SU-DHL-6 (cell line): ENCODE results near the gene NMNAT2.

Experiments
- H2AFZ ChIP-seq: fragments of 200-600 bp; sonication (generic); 2 replicates; pipeline ENCODE4 v1.6.1; 2014; ENCODE audit warnings: low read depth, mild to moderate bottlenecking, moderate library complexity, mixed read lengths, antibody characterized with exemption, low read length; ENCODE audit not compliant: severe bottlenecking
- H3F3A ChIP-seq: fragments of 200-600 bp; shearing (Covaris generic); 2 replicates; pipeline ENCODE4 v1.6.0; 2016; ENCODE audit warnings: antibody characterized with exemption, mild to moderate bottlenecking; ENCODE audit not compliant: insufficient read depth
- H3K27ac ChIP-seq: fragments of 200-600 bp; sonication (generic); 2 replicates; pipeline ENCODE4 v1.5.1; 2016; ENCODE audit warnings: low read depth, mild to moderate bottlenecking, low read length, moderate library complexity, mixed read lengths
- H3K27me3 ChIP-seq: fragments of 200-600 bp; sonication (generic), shearing (Covaris generic); 2 replicates; pipeline ENCODE4 v1.6.0; 2014; ENCODE audit warnings: mild to moderate bottlenecking, low read length
- H3K36me3 ChIP-seq: fragments of 200-600 bp; sonication (generic); 2 replicates; pipeline ENCODE4 v1.6.1; 2014; ENCODE audit warnings: mild to moderate bottlenecking, low read length, mixed read lengths
- H3K4me2 ChIP-seq: fragments of 300-600, 200-600 bp; shearing (Covaris generic), sonication (generic); 2 replicates; pipeline ENCODE4 v1.6.0; 2014; ENCODE audit warnings: low read length, low read depth, mild to moderate bottlenecking; ENCODE audit not compliant: poor library complexity, severe bottlenecking
- H3K4me3 ChIP-seq: fragments of 200-600 bp; sonication (generic); 2 replicates; pipeline ENCODE4 v1.5.1; 2014; ENCODE audit warnings: antibody characterized with exemption, low read length, mild to moderate bottlenecking, mixed read lengths; ENCODE audit not compliant: insufficient read depth, poor library complexity, severe bottlenecking
- H3K79me2 ChIP-seq: fragments of 200-600 bp; sonication (generic); 2 replicates; pipeline ENCODE4 v1.6.1; 2014; ENCODE audit warnings: mild to moderate bottlenecking, low read length, moderate library complexity; ENCODE audit not compliant: insufficient read depth
- H3K9ac ChIP-seq: fragments of 200-600 bp; sonication (generic); 2 replicates; pipeline ENCODE4 v1.7.0; 2014; ENCODE audit warnings: mild to moderate bottlenecking, low read length
- H3K9me2 ChIP-seq: fragments of 200-600 bp; sonication (generic); replicated peaks from 2 replicates; pipeline ENCODE4 v1.6.1; 2014; ENCODE audit warnings: low read length; ENCODE audit not compliant: insufficient read depth
- H3K9me3 ChIP-seq: fragments of 200-600 bp; sonication (generic); 2 replicates; pipeline ENCODE4 v1.6.1; 2014; ENCODE audit warnings: low read length, mixed read lengths; ENCODE audit not compliant: insufficient read depth
- H4K20me1 ChIP-seq: fragments of 200-600 bp; sonication (generic); 2 replicates; pipeline ENCODE4 v1.6.1; 2014; ENCODE audit warnings: low read depth, mild to moderate bottlenecking, antibody characterized with exemption, low read length, moderate library complexity, mixed read lengths
- EZH2phosphoT487 ChIP-seq: fragments of 200-600 bp; sonication (generic), shearing (Covaris generic); conservative IDR thresholded peaks from 2 replicates; pipeline ENCODE4 v1.6.1; 2018; ENCODE audit warnings: mild to moderate bottlenecking, antibody characterized with exemption, low read length, moderate library complexity, mixed read lengths
- TF ChIP-seq, protein P1 (sequence below): fragments of 200-600 bp; sonication (generic); IDR thresholded peaks from one replicate; pipeline ENCODE4 v1.5.1; 2017; ENCODE audit warnings: antibody characterized with exemption, mild to moderate bottlenecking, low read length, moderate library complexity; ENCODE audit not compliant: insufficient read depth, poor library complexity, severe bottlenecking

NMNAT2 gene

DNA sequence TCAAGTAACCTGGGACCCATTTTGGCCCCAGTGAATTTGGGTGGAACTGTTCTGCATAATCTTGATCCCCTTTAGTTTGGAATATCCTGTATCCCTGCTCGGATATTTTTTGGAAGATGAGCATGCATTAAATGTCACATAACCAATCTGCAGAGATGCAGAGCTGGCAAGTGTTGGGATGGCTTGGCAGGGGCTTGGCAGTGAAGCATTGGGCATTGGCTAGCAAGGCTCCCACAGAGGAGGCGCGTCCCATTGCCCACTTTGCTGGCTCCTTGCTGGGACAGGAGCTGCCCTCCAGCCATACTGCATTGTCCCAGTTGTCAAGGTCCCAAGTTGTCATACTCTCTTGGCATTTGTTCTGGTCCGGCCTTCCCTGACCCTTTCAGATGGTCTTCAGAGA is 202.2 kb downstream of the NMNAT2 start:
- no peaks in the 10 kb centered on the region for H3K9me2 ChIP-seq
- no peaks in the 10 kb centered on the region for H3K36me3 ChIP-seq
- H3F3A ChIP-seq, result no peaks in the 10 kb centered on the region
- no peaks in the 10 kb centered on the region for H3K79me2 ChIP-seq
- TF ChIP-seq EZH2phosphoT487, result no peak
- TF ChIP-seq, protein P1, sequence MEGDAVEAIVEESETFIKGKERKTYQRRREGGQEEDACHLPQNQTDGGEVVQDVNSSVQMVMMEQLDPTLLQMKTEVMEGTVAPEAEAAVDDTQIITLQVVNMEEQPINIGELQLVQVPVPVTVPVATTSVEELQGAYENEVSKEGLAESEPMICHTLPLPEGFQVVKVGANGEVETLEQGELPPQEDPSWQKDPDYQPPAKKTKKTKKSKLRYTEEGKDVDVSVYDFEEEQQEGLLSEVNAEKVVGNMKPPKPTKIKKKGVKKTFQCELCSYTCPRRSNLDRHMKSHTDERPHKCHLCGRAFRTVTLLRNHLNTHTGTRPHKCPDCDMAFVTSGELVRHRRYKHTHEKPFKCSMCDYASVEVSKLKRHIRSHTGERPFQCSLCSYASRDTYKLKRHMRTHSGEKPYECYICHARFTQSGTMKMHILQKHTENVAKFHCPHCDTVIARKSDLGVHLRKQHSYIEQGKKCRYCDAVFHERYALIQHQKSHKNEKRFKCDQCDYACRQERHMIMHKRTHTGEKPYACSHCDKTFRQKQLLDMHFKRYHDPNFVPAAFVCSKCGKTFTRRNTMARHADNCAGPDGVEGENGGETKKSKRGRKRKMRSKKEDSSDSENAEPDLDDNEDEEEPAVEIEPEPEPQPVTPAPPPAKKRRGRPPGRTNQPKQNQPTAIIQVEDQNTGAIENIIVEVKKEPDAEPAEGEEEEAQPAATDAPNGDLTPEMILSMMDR, result no peak
- H3K9ac ChIP-seq, result no peak overlapping the region
- no peaks in the 10 kb centered on the region for H3K9me3 ChIP-seq
- no peak overlapping the region for H3K27ac ChIP-seq
- no peak overlapping the region for H3K4me2 ChIP-seq
- no peak overlapping the region for H2AFZ ChIP-seq
- H3K4me3 ChIP-seq, result no peak overlapping the region
- H4K20me1 ChIP-seq, result no peaks in the 10 kb centered on the region
- H3K27me3 ChIP-seq, result no peaks in the 10 kb centered on the region

DNA sequence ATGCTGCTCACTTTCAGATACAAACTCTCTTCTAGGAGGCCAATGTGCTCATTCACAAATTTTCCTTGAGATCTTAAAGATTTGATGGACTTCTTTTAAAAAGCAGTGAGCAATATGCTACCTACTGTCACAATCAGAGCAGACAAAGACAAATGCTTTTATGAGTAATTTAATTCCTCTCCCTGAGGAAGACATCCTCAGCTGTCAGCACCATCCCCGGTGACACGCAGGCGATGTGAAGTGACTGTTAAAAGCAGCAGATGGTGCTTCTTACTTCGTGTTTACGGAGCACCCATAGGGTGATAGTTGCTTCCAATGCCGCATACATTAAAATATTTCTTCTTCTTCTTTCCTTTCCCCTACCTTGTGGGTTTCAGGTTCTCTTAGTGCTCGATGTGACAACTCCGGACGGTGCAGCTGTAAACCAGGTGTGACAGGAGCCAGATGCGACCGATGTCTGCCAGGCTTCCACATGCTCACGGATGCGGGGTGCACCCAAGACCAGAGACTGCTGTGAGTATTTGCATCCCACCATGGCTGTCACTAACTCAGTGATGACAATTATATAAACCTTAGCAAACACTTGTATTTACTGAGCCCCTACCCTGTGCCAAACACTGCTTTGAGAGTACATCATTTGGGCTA is 203.0 kb downstream of the NMNAT2 start:
- Histone ChIP-seq H3K9me2 (no peaks in the 10 kb centered on the region), H3K27ac (no peak overlapping the region), H3F3A (no peaks in the 10 kb centered on the region), H2AFZ (no peak overlapping the region), H3K9ac (no peak overlapping the region), H3K9me3 (no peaks in the 10 kb centered on the region), H4K20me1 (no peaks in the 10 kb centered on the region), H3K79me2 (no peaks in the 10 kb centered on the region), H3K36me3 (no peaks in the 10 kb centered on the region), H3K4me2 (no peak overlapping the region), H3K27me3 (no peaks in the 10 kb centered on the region), H3K4me3 (no peak overlapping the region)
- no peak for TF ChIP-seq EZH2phosphoT487
- TF ChIP-seq, protein P1, result no peak

DNA sequence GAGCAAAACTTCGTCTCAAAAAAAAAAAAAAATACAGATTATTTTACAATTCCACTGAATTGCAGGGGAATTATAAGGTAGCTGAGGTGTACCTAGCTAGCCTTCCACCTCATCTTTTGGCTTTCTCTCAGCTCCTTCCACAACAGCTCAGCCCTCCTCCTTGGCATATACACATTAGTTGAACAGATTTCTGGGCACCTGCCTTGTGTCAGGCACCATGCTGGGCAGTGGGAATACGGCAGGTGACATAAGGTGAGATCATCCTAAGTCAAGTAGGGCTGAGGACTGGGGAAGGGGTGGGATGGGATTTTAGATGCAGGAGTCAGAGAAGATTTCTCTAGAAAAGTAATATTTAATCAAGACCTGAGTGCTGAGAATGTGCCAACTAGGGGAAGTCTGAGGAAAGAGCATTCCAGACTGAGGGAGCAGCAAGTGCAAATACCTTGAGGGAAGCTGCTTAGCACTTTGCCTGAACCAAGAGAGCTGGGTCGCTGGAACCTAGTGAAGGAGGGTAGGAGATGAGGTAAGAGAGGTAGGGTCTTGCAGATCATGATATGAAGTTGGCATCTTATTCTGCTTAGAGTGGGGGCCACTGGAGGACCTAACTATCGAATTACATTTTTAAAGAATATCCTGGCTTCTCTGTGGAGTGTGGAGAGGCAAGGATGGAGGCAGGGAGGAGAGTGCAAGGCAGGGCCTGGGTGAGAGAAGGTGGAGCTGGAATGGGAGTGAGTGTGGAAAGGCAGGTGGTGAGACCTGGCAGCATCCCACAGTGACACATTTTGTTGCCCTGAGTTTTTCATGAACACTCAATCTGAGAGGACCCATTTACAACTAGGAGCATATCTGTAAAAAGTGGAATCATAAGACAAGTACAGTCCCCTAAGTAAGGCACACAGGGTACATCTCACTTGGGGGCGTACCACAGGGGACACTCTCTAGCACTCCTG is 203.9 kb downstream of the NMNAT2 start:
- Histone ChIP-seq H3K9ac (no peak overlapping the region), H3K9me3 (no peaks in the 10 kb centered on the region), H3F3A (no peaks in the 10 kb centered on the region), H3K4me2 (no peak overlapping the region), H3K27ac (no peak overlapping the region), H2AFZ (no peak overlapping the region), H3K27me3 (no peaks in the 10 kb centered on the region), H4K20me1 (no peaks in the 10 kb centered on the region), H3K4me3 (no peak overlapping the region), H3K36me3 (no peaks in the 10 kb centered on the region), H3K9me2 (no peaks in the 10 kb centered on the region), H3K79me2 (no peaks in the 10 kb centered on the region)
- TF ChIP-seq, protein P1, result no peak
- no peak for TF ChIP-seq EZH2phosphoT487
